Fibroblast of the aortic adventitia (primary cell): ENCODE results near the gene RPAP3. TPM values are rescaled to one million over a fixed set of nuclear protein-coding genes. Genes with fewer than 3 reads are reported as not detected.
A peak's percentile ranks its signal among the peaks of the same experiment; 100 is the strongest.

Experiments
- DNase-seq: peaks from one replicate; pipeline ENCODE4 v3.0.0-alpha.2; 2010; ENCODE audit warnings: low read depth
- H3K4me3 ChIP-seq: 2 replicates; pipeline ENCODE4 v1.5.1; 2011; ENCODE audit warnings: low read depth, mild to moderate bottlenecking, control low read depth, low read length, moderate library complexity
- total RNA-seq: library from RNA; depleted of rRNA; stranded (reverse); fragments of >200 nt; gene quantifications from 2 replicates; pipeline ENCODE4 v1.2.3, GENCODE V29; 2012; ENCODE audit warnings: low replicate concordance
- TF ChIP-seq, protein P1 (sequence below): IDR thresholded peaks from 2 replicates; pipeline ENCODE4 v1.5.1; 2011; ENCODE audit warnings: mild to moderate bottlenecking, low read length, control low read depth, inconsistent platforms; ENCODE audit not compliant: insufficient read depth

The RPAP3 gene, protein sequence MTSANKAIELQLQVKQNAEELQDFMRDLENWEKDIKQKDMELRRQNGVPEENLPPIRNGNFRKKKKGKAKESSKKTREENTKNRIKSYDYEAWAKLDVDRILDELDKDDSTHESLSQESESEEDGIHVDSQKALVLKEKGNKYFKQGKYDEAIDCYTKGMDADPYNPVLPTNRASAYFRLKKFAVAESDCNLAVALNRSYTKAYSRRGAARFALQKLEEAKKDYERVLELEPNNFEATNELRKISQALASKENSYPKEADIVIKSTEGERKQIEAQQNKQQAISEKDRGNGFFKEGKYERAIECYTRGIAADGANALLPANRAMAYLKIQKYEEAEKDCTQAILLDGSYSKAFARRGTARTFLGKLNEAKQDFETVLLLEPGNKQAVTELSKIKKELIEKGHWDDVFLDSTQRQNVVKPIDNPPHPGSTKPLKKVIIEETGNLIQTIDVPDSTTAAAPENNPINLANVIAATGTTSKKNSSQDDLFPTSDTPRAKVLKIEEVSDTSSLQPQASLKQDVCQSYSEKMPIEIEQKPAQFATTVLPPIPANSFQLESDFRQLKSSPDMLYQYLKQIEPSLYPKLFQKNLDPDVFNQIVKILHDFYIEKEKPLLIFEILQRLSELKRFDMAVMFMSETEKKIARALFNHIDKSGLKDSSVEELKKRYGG
- total RNA-seq: 15.7 and 25.7 TPM in 2 replicates

DNA sequence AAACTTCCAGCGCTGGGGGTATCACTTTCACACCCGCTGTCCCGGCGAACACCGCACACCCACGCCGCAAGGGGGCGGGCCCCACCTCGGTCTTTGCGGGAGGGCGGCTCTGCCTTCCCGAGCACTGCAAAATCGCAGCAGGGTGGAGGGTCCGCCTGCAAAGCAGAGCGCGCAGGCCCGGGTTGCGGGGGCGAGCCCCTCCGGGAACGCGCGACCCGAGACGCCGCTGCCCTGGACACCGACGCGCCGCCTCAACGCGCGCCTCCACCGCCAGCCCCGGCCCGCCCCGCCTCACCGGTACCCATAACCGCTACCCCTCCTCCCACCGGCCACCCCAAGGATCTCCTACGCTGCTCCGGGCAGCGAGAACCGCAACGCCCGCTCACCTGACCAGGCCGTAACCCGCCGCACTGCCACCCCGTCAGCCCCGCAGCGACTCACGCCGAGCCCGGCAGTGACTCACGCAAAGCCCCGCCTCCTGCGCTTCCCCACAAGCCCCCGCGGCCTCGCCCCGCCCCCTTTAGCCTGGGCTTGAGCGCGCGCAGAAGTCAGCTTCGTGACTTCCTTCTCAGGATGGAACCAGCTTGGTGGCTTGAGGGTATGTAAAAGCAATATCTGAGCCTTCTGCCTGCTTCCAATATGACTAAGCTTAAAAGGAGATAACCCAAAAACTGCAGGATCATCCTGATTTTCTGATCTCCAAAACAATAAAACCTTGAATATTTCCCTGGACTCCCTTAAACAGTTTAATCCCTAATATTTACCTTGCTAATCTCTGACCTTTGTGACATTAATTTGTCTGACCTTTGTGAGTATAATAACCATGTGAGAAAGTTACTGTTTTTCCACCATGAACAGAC lies at the start of gene RPAP3:
RPAP3 (minus strand) TSS at position 465 of the 860 bp plus-strand sequence. CDS start 3,190 bp downstream, outside the sequence.
- peak; percentile 85 for DNase-seq
- peak within 1 kb of the TSS; percentile 84 for H3K4me3 ChIP-seq
- TF ChIP-seq, protein P1, sequence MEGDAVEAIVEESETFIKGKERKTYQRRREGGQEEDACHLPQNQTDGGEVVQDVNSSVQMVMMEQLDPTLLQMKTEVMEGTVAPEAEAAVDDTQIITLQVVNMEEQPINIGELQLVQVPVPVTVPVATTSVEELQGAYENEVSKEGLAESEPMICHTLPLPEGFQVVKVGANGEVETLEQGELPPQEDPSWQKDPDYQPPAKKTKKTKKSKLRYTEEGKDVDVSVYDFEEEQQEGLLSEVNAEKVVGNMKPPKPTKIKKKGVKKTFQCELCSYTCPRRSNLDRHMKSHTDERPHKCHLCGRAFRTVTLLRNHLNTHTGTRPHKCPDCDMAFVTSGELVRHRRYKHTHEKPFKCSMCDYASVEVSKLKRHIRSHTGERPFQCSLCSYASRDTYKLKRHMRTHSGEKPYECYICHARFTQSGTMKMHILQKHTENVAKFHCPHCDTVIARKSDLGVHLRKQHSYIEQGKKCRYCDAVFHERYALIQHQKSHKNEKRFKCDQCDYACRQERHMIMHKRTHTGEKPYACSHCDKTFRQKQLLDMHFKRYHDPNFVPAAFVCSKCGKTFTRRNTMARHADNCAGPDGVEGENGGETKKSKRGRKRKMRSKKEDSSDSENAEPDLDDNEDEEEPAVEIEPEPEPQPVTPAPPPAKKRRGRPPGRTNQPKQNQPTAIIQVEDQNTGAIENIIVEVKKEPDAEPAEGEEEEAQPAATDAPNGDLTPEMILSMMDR: peak; percentile 70

DNA sequence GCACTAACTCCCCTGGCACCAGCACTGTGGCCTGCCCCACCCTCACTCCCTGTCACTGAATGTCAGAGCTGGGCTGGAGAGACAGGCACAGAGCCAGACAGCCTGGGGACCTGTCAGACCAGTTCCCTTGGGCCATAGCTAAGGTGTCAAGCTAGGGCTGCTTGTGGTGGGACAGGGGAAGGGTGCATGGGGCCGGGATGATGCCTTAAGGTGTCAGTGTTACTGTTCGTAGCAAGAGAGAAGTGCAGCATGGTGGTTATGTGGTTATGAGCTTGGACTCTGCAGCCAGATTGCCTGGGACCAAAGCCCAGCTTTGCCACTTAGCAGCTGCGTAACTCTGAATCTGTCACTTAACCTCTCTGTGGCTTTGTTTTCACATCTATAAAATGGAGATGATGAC lies 49.1 kb upstream of the RPAP3 start:
- DNase-seq: no peak
- TF ChIP-seq, protein P1: no peak
- H3K4me3 ChIP-seq: no peak overlapping the region

DNA sequence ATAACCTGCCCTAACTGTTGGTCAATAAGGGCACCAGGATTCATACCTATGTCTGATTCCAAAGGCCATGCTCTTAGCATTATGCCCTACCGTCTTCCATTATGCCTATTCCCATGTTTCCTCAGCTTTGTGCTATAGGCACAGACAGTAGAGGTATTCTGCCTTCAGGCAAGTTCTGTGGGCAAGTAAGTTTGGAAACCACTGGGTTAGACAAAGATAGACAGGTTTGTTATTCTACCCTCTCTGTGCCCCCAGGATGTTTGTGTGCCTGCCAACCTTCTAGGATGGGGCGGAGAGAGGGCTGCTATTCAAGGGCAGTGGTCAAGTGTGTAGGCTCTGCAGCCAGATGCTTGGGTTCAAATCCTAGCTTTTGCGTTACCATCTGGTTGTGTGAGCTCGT lies 48.3 kb upstream of the RPAP3 start:
- no peak for DNase-seq
- TF ChIP-seq, protein P1: no peak
- H3K4me3 ChIP-seq: no peak overlapping the region

DNA sequence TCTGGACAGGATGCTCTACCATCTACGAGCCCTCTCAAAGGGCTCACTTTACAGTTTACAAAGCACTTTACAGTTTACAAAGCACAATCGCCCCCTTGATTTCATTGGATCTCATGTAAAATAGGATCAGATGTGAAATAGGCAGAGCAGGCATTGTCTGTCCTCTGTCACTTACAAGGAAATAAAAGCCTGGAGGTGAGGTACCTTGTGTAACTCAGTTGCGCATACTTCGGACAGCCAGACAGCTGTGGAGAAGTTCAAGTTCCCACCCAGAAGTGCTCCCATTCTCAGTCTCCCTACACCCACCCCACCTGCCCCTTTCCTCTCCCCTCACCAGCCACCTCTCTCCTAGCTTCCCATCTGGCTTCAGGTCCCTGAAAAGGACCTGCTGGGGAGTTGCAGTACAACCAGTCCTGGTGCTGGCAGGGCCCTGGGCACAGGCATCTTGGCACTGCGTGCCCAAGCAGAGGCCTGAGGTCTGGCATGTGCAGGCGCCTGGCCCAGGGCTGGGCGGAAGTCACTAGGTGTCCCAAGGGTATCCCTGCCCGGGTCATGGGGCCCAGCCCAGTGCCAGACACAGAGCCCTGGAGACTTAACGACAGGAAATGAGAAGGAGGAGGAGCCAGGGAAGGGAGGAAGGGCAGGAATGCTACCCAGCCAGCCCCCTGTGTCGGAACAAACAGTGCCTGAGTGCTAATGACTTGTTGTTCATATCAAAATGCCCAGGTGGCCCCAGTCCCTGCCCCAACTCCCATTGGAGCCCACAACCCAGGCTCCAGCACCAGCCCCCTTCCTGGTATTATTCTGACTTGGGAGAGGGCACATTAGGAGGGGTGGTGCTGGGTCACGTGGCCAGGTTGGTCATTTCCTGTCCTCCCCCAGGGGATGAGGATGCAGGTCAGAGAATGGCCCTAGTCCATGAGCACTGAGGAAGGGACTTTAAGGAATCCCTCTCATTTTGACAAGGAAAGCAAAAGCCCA lies 47.5 kb upstream of the RPAP3 start:
- TF ChIP-seq, protein P1: no peak
- no peak for DNase-seq
- H3K4me3 ChIP-seq: no peak overlapping the region

DNA sequence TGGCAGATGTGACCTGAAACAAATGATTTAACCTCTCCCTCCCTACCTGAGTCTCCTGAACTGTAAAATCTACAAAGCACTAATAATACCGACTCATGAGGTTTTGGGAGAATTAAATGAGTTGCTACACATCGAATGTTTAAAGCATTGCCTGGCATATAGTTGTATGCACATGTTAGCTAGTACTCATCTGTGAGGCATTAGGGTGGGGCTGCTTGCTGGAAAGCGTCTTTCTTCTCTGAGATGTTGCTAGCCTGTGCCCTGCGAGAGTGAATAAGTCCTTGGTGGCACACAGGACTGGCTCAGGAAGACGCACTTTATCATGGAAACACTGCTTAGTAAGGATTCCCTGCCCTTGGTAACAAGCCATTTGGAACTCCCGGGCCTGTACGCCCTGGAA lies 46.7 kb upstream of the RPAP3 start:
- H3K4me3 ChIP-seq: no peak overlapping the region
- TF ChIP-seq, protein P1: no peak
- DNase-seq: peak; percentile 68
